ENCODE measurements around the gene KCNK4. TPM values are rescaled to one million over a fixed set of nuclear protein-coding genes. Genes with fewer than 3 reads are reported as not detected.

Gene KCNK4
- total and polyA plus RNA-seq, 2 of the 13 experiments (the other 11 are each of a cell fraction or from before 2014, with no cell fraction given): not detected

GRCh38 chr11:64306876-64307622 lies 15.9 kb downstream of the KCNK4 start (continued):
- TF ChIP-seq RERE (CRISPR knock-in tag; IDR thresholded peaks at IDR 0.05; ENCODE audit: low read depth): no peak
- no peak for TF ChIP-seq ZFP36L1 (CRISPR knock-in tag; IDR thresholded peaks at IDR 0.05)
- no peak for TF ChIP-seq ZBTB8A (CRISPR knock-in tag; IDR thresholded peaks at IDR 0.05; ENCODE audit: borderline replicate concordance, low read depth)
- peak; percentile 24; the same call in 1 of the 2 replicates for TF ChIP-seq THAP11 (CRISPR knock-in tag; IDR thresholded peaks at IDR 0.05)
- no peak for TF ChIP-seq AGO1 (IDR thresholded peaks at IDR 0.05; ENCODE audit: low read depth, low read length, poor library complexity, severe bottlenecking)
- peak; percentile 36; the same call in 1 of the 2 replicates for TF ChIP-seq ZNF788 (CRISPR knock-in tag; IDR thresholded peaks at IDR 0.05; ENCODE audit: borderline replicate concordance)
- no peak for TF ChIP-seq ATF4 (CRISPR knock-in tag; IDR thresholded peaks at IDR 0.05)
- 0 out of 2 replicates have a peak, but pooled peaks have one; percentile 15 for TF ChIP-seq ARID2 (CRISPR knock-in tag; IDR thresholded peaks at IDR 0.05; ENCODE audit: borderline replicate concordance)
- TF ChIP-seq BHLHE40 (IDR thresholded peaks at IDR 0.05; ENCODE audit: low read length): no peak
- TF ChIP-seq FIP1L1 (IDR thresholded peaks at IDR 0.05; ENCODE audit: borderline replicate concordance, insufficient read depth, low read depth, low read length): no peak
- TF ChIP-seq ZNF333 (CRISPR knock-in tag; IDR thresholded peaks at IDR 0.05; ENCODE audit: borderline replicate concordance): peak; percentile 61; the same call in 1 of the 2 replicates
- no peak for TF ChIP-seq MXD3 (CRISPR knock-in tag; IDR thresholded peaks at IDR 0.05)
- no peak for TF ChIP-seq ZSCAN22 (CRISPR knock-in tag; IDR thresholded peaks at IDR 0.05)
- no peak for TF ChIP-seq THAP9 (CRISPR knock-in tag; IDR thresholded peaks at IDR 0.05; ENCODE audit: borderline replicate concordance)
- no peak for TF ChIP-seq ZNF740 (CRISPR knock-in tag; IDR thresholded peaks at IDR 0.05)
- peak; percentile 48; the same call in 1 of the 2 replicates for TF ChIP-seq ZNF782 (CRISPR knock-in tag; IDR thresholded peaks at IDR 0.05; ENCODE audit: borderline replicate concordance)
- no peak for TF ChIP-seq NFYB (CRISPR knock-in tag; IDR thresholded peaks at IDR 0.05)
- no peak for TF ChIP-seq REL (CRISPR knock-in tag; conservative IDR thresholded peaks at IDR 0.05)

All from HepG2 (cell line).